PC-9 (cell line): ENCODE measurements around the gene THEMIS. TPM values are rescaled to one million over a fixed set of nuclear protein-coding genes. Genes with fewer than 3 reads are reported as not detected.

ENCODE experiments used
- BruUV-seq: library from RNA; stranded (reverse); fragments of 400-500 nt; replicated peaks from 2 replicates; lab custom pipeline; 2021; lab: Mats Ljungman, UMichigan
- CTCF ChIA-PET: fragments of 300-600 bp; sonication (Branson Sonifier 250); formaldehyde crosslinking; loops from one replicate; lab custom pipeline; 2022; ENCODE audit warnings: antibody characterized with exemption; lab: Charles Lee
- POLR2A ChIA-PET: fragments of 300-600 bp; sonication (Branson Sonifier 250); formaldehyde crosslinking; loops from one replicate; lab custom pipeline; 2022; ENCODE audit warnings: antibody characterized with exemption; ENCODE audit not compliant: unreplicated experiment; lab: Charles Lee
- DNase-seq, 2 experiments: peaks; one replicate each; pipeline versions ENCODE4 v3.0.0 to v3.0.0-alpha.2; 2015 to 2022; ENCODE audit warnings: mixed read lengths in 1 of 2
- H2AFZ ChIP-seq: fragments of 200-600 bp; sonication (generic); 2 replicates; pipeline ENCODE4 v1.8.1; 2017; ENCODE audit warnings: antibody characterized with exemption
- H3F3A ChIP-seq: fragments of 200-600 bp; sonication (generic); 2 replicates; pipeline ENCODE4 v1.8.1; 2017; ENCODE audit warnings: antibody characterized with exemption, mild to moderate bottlenecking, low read depth; ENCODE audit not compliant: insufficient read depth
- H3K27ac ChIP-seq: fragments of 200-600 bp; sonication (generic); 2 replicates; pipeline ENCODE4 v1.6.1; 2016; ENCODE audit warnings: mixed run types
- H3K27me3 ChIP-seq: fragments of 200-600 bp; sonication (generic); 2 replicates; pipeline ENCODE4 v1.6.1; 2016; ENCODE audit warnings: low read depth, mixed run types; ENCODE audit not compliant: insufficient read depth
- H3K36me3 ChIP-seq: fragments of 200-600 bp; sonication (generic); 2 replicates; pipeline ENCODE4 v1.6.1; 2016; ENCODE audit warnings: low read depth, mixed run types
- H3K4me1 ChIP-seq: fragments of 200-600 bp; sonication (generic); replicated peaks from 2 replicates; pipeline ENCODE4 v1.6.1; 2016; ENCODE audit warnings: mixed run types; ENCODE audit not compliant: insufficient read depth
- H3K4me2 ChIP-seq: fragments of 200-600 bp; sonication (generic); 2 replicates; pipeline ENCODE4 v1.6.1; 2017; ENCODE audit warnings: mixed run types
- H3K4me3 ChIP-seq: fragments of 200-600 bp; sonication (generic); 2 replicates; pipeline ENCODE4 v1.6.1; 2016; ENCODE audit warnings: mixed run types
- H3K79me2 ChIP-seq: fragments of 200-600 bp; sonication (generic); 2 replicates; pipeline ENCODE4 v1.6.1; 2017; ENCODE audit warnings: low read depth, mixed run types
- H3K9me2 ChIP-seq: fragments of 200-600 bp; sonication (generic); 2 replicates; pipeline ENCODE4 v1.8.1; 2017; ENCODE audit warnings: mild to moderate bottlenecking; ENCODE audit not compliant: insufficient read depth
- H3K9me3 ChIP-seq: fragments of 200-600 bp; sonication (generic); 2 replicates; pipeline ENCODE4 v1.8.1; 2016; ENCODE audit warnings: low read depth; ENCODE audit not compliant: insufficient read depth
- H4K20me1 ChIP-seq: fragments of 200-600 bp; sonication (generic); 2 replicates; pipeline ENCODE4 v1.8.1; 2017; ENCODE audit not compliant: insufficient read depth
- CTCF ChIP-seq: fragments of 200-600 bp; sonication (generic); conservative IDR thresholded peaks from 2 replicates; pipeline ENCODE4 v1.6.1; 2017; ENCODE audit warnings: mixed run types, antibody characterized with exemption, mild to moderate bottlenecking, moderate library complexity
- EZH2 ChIP-seq: fragments of 200-600 bp; sonication (generic); IDR thresholded peaks from 2 replicates; pipeline ENCODE4 v1.8.0; 2017; ENCODE audit warnings: antibody characterized with exemption, low read depth
- intact Hi-C: fragments of 100-400 bp; cut with micrococcal nuclease; formaldehyde crosslinking; loops from one replicate; pipeline ENCODE4 v1.10.0; 2022; ENCODE audit not compliant: unreplicated experiment
- total RNA-seq: library from RNA; stranded (reverse); gene quantifications from 2 replicates; pipeline ENCODE4 v1.2.3, GENCODE V29; 2021

The THEMIS gene
- total RNA-seq, 1 experiment from 2014 or later, result not detected

- Histone ChIP-seq H3K4me3 (no peak overlapping the region), H3K4me2 (no peak overlapping the region), H3K36me3 (no peaks in the 10 kb centered on the region), H4K20me1 (no peaks in the 10 kb centered on the region), H2AFZ (no peak overlapping the region), H3K9me2 (0 out of 2 replicates have a peak, but pooled peaks cover 6% of the 10 kb centered on the region), H3K27me3 (no peaks in the 10 kb centered on the region), H3K27ac (no peak overlapping the region), H3K4me1 (no peaks in the 10 kb centered on the region), H3K9me3 (no peaks in the 10 kb centered on the region), H3F3A (no peaks in the 10 kb centered on the region), H3K79me2 (no peaks in the 10 kb centered on the region)
- no TSS peak for BruUV-seq
- intact Hi-C loops, result no loop called here
- ChIA-PET POLR2A (no interaction called here), CTCF (no interaction called here)
- no peak for DNase-seq
- TF ChIP-seq CTCF (no peak), EZH2 (no peak)
These were observed 35.8 kb downstream of the THEMIS start for GRCh38 chr6:127865108-127865507.

GRCh38 chr6:127864701-127865100 is 36.2 kb downstream of the THEMIS start:
- H3K4me2 ChIP-seq, result no peak overlapping the region
- no peaks in the 10 kb centered on the region for H4K20me1 ChIP-seq
- no peaks in the 10 kb centered on the region for H3K4me1 ChIP-seq
- BruUV-seq, result no TSS peak
- intact Hi-C loops, result no loop called here
- no peaks in the 10 kb centered on the region for H3K79me2 ChIP-seq
- H2AFZ ChIP-seq, result no peak overlapping the region; the same call in 1 of the 2 replicates
- ChIA-PET POLR2A (no interaction called here), CTCF (no interaction called here)
- no peaks in the 10 kb centered on the region for H3K36me3 ChIP-seq
- no peaks in the 10 kb centered on the region for H3K27me3 ChIP-seq
- no peak overlapping the region for H3K27ac ChIP-seq
- DNase-seq, result no peak
- H3K9me2 ChIP-seq, result 0 out of 2 replicates have a peak, but pooled peaks cover 6% of the 10 kb centered on the region
- H3K4me3 ChIP-seq, result no peak overlapping the region
- no peaks in the 10 kb centered on the region for H3K9me3 ChIP-seq
- no peaks in the 10 kb centered on the region for H3F3A ChIP-seq
- TF ChIP-seq CTCF, result no peak
- no peak for TF ChIP-seq EZH2

GRCh38 chr6:127860723-127861122 is 40.1 kb downstream of the THEMIS start:
- no peak overlapping the region for H3K27ac ChIP-seq
- no peaks in the 10 kb centered on the region for H3K79me2 ChIP-seq
- BruUV-seq, result no TSS peak
- no peaks in the 10 kb centered on the region for H3K4me1 ChIP-seq
- H3K4me2 ChIP-seq, result no peak overlapping the region
- no peak for DNase-seq
- no peaks in the 10 kb centered on the region for H3K27me3 ChIP-seq
- H3K4me3 ChIP-seq, result no peak overlapping the region
- no peaks in the 10 kb centered on the region for H3F3A ChIP-seq
- H3K9me2 ChIP-seq, result 0 out of 2 replicates have a peak, but pooled peaks cover 6% of the 10 kb centered on the region
- H3K36me3 ChIP-seq, result no peaks in the 10 kb centered on the region
- no peaks in the 10 kb centered on the region for H4K20me1 ChIP-seq
- CTCF ChIA-PET, result no interaction called here
- no peaks in the 10 kb centered on the region for H3K9me3 ChIP-seq
- H2AFZ ChIP-seq, result no peak overlapping the region
- TF ChIP-seq CTCF (no peak), EZH2 (no peak)
- intact Hi-C loops, result no loop called here
- POLR2A ChIA-PET, result no interaction called here
